GM19025 (cell line): ENCODE measurements around the gene SPNS2.

Source experiments
- ATAC-seq: cut with Tn5 transposase; IDR thresholded peaks from one replicate; pipeline ENCODE4 v1.9.1; 2021; ENCODE audit warnings: mild to moderate bottlenecking, low read depth, moderate library complexity; ENCODE audit not compliant: unreplicated experiment

The SPNS2 gene

GRCh38 chr17:4479982-4480751 is 18.5 kb upstream of the SPNS2 start:
- ATAC-seq, result no peak

- ATAC-seq, result no peak
Observed at GRCh38 chr17:4480929-4481898, 17.5 kb upstream of the SPNS2 start.

- no peak for ATAC-seq
Observed at GRCh38 chr17:4482338-4483011, 16.2 kb upstream of the SPNS2 start.

GRCh38 chr17:4483012-4483840 is 15.5 kb upstream of the SPNS2 start:
- ATAC-seq, result no peak

- ATAC-seq, result no peak
Observed at GRCh38 chr17:4485676-4486646, 12.7 kb upstream of the SPNS2 start.

- ATAC-seq, result no peak
Observed at GRCh38 chr17:4487296-4487695, 11.4 kb upstream of the SPNS2 start.

GRCh38 chr17:4487820-4488716 is 10.6 kb upstream of the SPNS2 start:
- no peak for ATAC-seq

GRCh38 chr17:4488989-4489595 is 9.6 kb upstream of the SPNS2 start:
- no peak for ATAC-seq

- no peak for ATAC-seq
Observed at GRCh38 chr17:4490109-4490591, 8.5 kb upstream of the SPNS2 start.

GRCh38 chr17:4490637-4491061 is 8.0 kb upstream of the SPNS2 start:
- no peak for ATAC-seq

- no peak for ATAC-seq
Observed at GRCh38 chr17:4492721-4493561, 5.7 kb upstream of the SPNS2 start.

GRCh38 chr17:4497101-4497824 is 1.4 kb upstream of the SPNS2 start:
- no peak for ATAC-seq

- ATAC-seq, result no peak
Observed at GRCh38 chr17:4499431-4500190, 930 bp downstream of the SPNS2 start.

GRCh38 chr17:4500191-4500571 is 1.5 kb downstream of the SPNS2 start:
- ATAC-seq, result no peak

GRCh38 chr17:4501295-4501949 is 2.7 kb downstream of the SPNS2 start:
- ATAC-seq, result no peak
